Measurements from ENCODE around the gene CELF6. TPM values are rescaled to one million over a fixed set of nuclear protein-coding genes. Genes with fewer than 3 reads are reported as not detected.

Gene CELF6
- total and polyA plus RNA-seq, 2 donors from 2014 or later, result 3.5 to 3.8 TPM

DNA sequence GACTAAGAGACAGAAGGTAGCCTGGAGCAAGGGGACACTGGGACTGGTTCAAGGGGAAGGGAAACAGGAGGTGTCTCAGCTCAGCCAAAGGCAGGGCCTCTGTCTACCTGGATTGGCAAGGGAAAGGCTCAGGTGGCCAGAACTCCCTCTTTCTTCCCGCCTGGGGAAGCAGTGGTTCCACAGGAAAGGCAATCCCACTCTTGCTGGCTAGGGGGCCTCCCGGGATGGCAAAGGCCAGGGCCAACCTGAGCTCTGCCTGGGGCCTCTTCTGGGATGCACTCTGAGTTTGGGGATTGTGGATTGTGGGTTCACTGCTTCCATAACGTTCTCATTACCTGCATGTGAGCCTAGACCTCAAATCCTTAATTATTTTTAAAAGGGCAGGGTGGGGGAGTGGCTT is 34.6 kb downstream of the CELF6 start:
- no peaks in the 10 kb centered on the region for H3K9me3 ChIP-seq (ENCODE audit: control insufficient read depth in 2 of 3, insufficient read depth in 1 of 3, low read length in 3 of 3)
- H3K27me3 ChIP-seq (ENCODE audit: control insufficient read depth, insufficient read depth, low read length), result no peaks in the 10 kb centered on the region
- no peak for DNase-seq
- intact Hi-C loops (cut with DNase I), result no loop called here
- H3K9ac ChIP-seq (ENCODE audit: low read length in 3 of 3), result no peak overlapping the region
- no peak for FAIRE-seq
- no peak overlapping the region for H3K4me3 ChIP-seq (ENCODE audit: low read length in 3 of 3)
- peaks cover 0 to 11% (median 10%) of the 10 kb centered on the region in 3 donors for H3K4me1 ChIP-seq (ENCODE audit: control insufficient read depth in 2 of 3, insufficient read depth in 2 of 3, low read depth in 1 of 3, low read length in 3 of 3)
- no peak overlapping the region for H3K27ac ChIP-seq (ENCODE audit: low read depth in 2 of 2, low read length in 2 of 2)
- no peaks in the 10 kb centered on the region for H3K36me3 ChIP-seq (ENCODE audit: control insufficient read depth in 2 of 3, insufficient read depth in 3 of 3, low read length in 3 of 3)
- TF ChIP-seq, protein P1, sequence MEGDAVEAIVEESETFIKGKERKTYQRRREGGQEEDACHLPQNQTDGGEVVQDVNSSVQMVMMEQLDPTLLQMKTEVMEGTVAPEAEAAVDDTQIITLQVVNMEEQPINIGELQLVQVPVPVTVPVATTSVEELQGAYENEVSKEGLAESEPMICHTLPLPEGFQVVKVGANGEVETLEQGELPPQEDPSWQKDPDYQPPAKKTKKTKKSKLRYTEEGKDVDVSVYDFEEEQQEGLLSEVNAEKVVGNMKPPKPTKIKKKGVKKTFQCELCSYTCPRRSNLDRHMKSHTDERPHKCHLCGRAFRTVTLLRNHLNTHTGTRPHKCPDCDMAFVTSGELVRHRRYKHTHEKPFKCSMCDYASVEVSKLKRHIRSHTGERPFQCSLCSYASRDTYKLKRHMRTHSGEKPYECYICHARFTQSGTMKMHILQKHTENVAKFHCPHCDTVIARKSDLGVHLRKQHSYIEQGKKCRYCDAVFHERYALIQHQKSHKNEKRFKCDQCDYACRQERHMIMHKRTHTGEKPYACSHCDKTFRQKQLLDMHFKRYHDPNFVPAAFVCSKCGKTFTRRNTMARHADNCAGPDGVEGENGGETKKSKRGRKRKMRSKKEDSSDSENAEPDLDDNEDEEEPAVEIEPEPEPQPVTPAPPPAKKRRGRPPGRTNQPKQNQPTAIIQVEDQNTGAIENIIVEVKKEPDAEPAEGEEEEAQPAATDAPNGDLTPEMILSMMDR (IDR thresholded peaks at IDR 0.05; ENCODE audit: borderline replicate concordance, extremely low read depth, insufficient read depth), result no peak

DNA sequence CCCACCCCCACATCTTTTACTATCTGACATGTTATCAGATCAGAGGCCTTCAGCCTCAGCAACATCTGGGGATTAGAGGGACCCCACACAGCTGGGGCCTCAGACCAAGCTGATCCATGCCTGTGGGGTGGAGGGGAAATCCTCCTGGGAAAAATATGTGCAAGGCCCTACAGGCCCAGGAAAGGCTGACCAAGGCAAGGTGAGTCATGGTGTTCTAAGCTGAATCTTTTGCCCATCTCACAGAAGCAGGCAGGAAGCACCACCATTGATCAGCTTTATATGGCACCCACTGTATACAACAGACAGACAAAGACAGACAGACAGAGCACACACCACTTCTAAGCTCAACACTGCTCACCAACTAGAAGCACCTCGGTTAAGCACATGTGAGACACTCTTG is 35.2 kb downstream of the CELF6 start:
- Histone ChIP-seq H3K4me3 (ENCODE audit: low read length in 3 of 3) (no peak overlapping the region), H3K27ac (ENCODE audit: low read depth in 2 of 2, low read length in 2 of 2) (no peak overlapping the region), H3K27me3 (ENCODE audit: control insufficient read depth, insufficient read depth, low read length) (no peaks in the 10 kb centered on the region), H3K4me1 (ENCODE audit: control insufficient read depth in 2 of 3, insufficient read depth in 2 of 3, low read depth in 1 of 3, low read length in 3 of 3) (peaks cover 0 to 15% (median 13%) of the 10 kb centered on the region in 3 donors), H3K9me3 (ENCODE audit: control insufficient read depth in 2 of 3, insufficient read depth in 1 of 3, low read length in 3 of 3) (no peaks in the 10 kb centered on the region), H3K36me3 (ENCODE audit: control insufficient read depth in 2 of 3, insufficient read depth in 3 of 3, low read length in 3 of 3) (no peaks in the 10 kb centered on the region), H3K9ac (ENCODE audit: low read length in 3 of 3) (no peak overlapping the region)
- DNase-seq (no peak), FAIRE-seq (no peak)
- TF ChIP-seq, protein P1 (IDR thresholded peaks at IDR 0.05; ENCODE audit: borderline replicate concordance, extremely low read depth, insufficient read depth), result no peak
- intact Hi-C loops (cut with DNase I), result no loop called here

DNA sequence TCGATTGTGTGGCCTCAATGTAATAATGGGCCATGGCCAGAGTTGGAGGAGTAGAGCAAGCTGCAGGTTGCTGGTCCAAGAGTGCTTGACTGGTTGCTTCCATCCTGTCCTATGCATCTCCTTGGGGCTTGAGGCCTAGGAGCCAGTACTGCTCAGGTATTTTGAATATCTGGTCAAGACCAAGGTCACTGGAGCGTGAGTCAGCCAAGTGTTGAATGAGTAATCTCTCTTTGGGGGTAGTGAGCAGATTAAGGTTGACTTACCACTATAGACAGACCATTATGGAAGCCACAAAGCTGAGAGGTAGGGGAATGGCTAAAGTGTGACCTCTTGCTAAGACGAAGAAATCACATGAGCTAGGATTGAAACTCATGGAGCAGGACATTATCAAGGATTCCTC is 38.2 kb downstream of the CELF6 start:
- no peak for DNase-seq
- H3K27me3 ChIP-seq (ENCODE audit: control insufficient read depth, insufficient read depth, low read length), result no peaks in the 10 kb centered on the region
- no peak overlapping the region for H3K4me3 ChIP-seq (ENCODE audit: low read length in 3 of 3)
- FAIRE-seq, result no peak
- TF ChIP-seq, protein P1 (IDR thresholded peaks at IDR 0.05; ENCODE audit: borderline replicate concordance, extremely low read depth, insufficient read depth), result no peak
- no peaks in the 10 kb centered on the region for H3K36me3 ChIP-seq (ENCODE audit: control insufficient read depth in 2 of 3, insufficient read depth in 3 of 3, low read length in 3 of 3)
- H3K4me1 ChIP-seq (ENCODE audit: control insufficient read depth in 2 of 3, insufficient read depth in 2 of 3, low read depth in 1 of 3, low read length in 3 of 3), result peaks cover 0 to 16% (median 10%) of the 10 kb centered on the region in 3 donors
- intact Hi-C loops (cut with DNase I), result no loop called here
- no peaks in the 10 kb centered on the region for H3K9me3 ChIP-seq (ENCODE audit: control insufficient read depth in 2 of 3, insufficient read depth in 1 of 3, low read length in 3 of 3)
- no peak overlapping the region for H3K9ac ChIP-seq (ENCODE audit: low read length in 3 of 3)
- H3K27ac ChIP-seq (ENCODE audit: low read depth in 2 of 2, low read length in 2 of 2), result no peak overlapping the region

DNA sequence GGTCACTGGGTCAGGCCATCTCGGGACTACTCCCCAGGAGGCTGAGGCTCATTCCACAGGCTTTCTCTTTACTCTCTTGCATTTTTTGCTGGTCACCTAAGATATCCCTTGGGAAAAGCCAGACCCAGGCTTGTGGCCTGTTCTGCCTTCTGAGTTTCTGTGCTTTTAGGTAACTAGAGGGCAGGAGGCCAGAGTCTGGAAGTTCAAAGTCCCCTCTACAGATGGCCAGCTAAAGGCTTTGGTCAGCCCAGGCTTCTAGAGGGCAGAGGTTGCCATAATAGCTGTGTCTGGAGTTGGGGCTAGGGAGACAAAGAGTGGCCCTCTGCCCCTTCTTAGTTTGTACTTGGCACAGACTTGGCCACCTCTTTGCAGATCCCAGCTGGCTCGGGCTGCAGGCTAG is 39.2 kb downstream of the CELF6 start:
- Histone ChIP-seq H3K36me3 (ENCODE audit: control insufficient read depth in 2 of 3, insufficient read depth in 3 of 3, low read length in 3 of 3) (no peaks in the 10 kb centered on the region), H3K27ac (ENCODE audit: low read depth in 2 of 2, low read length in 2 of 2) (peak overlapping the region in 1 of 2 donors; percentile 20), H3K9me3 (ENCODE audit: control insufficient read depth in 2 of 3, insufficient read depth in 1 of 3, low read length in 3 of 3) (no peaks in the 10 kb centered on the region), H3K9ac (ENCODE audit: low read length in 3 of 3) (no peak overlapping the region), H3K4me1 (ENCODE audit: control insufficient read depth in 2 of 3, insufficient read depth in 2 of 3, low read depth in 1 of 3, low read length in 3 of 3) (peaks cover 0 to 16% (median 10%) of the 10 kb centered on the region in 3 donors), H3K4me3 (ENCODE audit: low read length in 3 of 3) (no peak overlapping the region), H3K27me3 (ENCODE audit: control insufficient read depth, insufficient read depth, low read length) (no peaks in the 10 kb centered on the region)
- FAIRE-seq (no peak), DNase-seq (no peak)
- intact Hi-C loops (cut with DNase I), result no loop called here
- TF ChIP-seq, protein P1 (IDR thresholded peaks at IDR 0.05; ENCODE audit: borderline replicate concordance, extremely low read depth, insufficient read depth), result no peak
